H9 (cell line): Measurements from ENCODE around the gene KIF6. TPM values are rescaled to one million over a fixed set of nuclear protein-coding genes. Genes with fewer than 3 reads are reported as not detected.

ENCODE experiments used
- DNase-seq: peaks from one replicate; pipeline ENCODE4 v3.0.0-alpha.2; 2017
- H2AFZ ChIP-seq: one replicate; pipeline ENCODE4 v1.6.1; 2013; ENCODE audit warnings: mild to moderate bottlenecking, low read length, control low read depth, moderate library complexity
- H2AK5ac ChIP-seq: 2 replicates; pipeline ENCODE4 v1.6.1; 2013; ENCODE audit warnings: low read length, control low read depth, mixed read lengths; ENCODE audit not compliant: insufficient read length
- H2BK120ac ChIP-seq: one replicate; pipeline ENCODE4 v1.6.1; 2013; ENCODE audit warnings: low read depth, mild to moderate bottlenecking, low read length, control low read depth, inconsistent platforms; ENCODE audit not compliant: poor library complexity, severe bottlenecking
- H2BK12ac ChIP-seq: 2 replicates; pipeline ENCODE4 v1.6.1; 2013; ENCODE audit warnings: low read length, control low read depth, mixed read lengths, low read depth; ENCODE audit not compliant: insufficient read length
- H2BK15ac ChIP-seq: 2 replicates; pipeline ENCODE4 v1.6.1; 2013; ENCODE audit warnings: low read depth, low read length, control low read depth
- H2BK20ac ChIP-seq: one replicate; pipeline ENCODE4 v1.6.1; 2013; ENCODE audit warnings: low read depth, mild to moderate bottlenecking, low read length, control low read depth, inconsistent platforms; ENCODE audit not compliant: poor library complexity, severe bottlenecking
- H2BK5ac ChIP-seq: 2 replicates; pipeline ENCODE4 v1.6.1; 2013; ENCODE audit warnings: low read length, control low read depth, mixed read lengths; ENCODE audit not compliant: insufficient read length
- H3K14ac ChIP-seq: 2 replicates; pipeline ENCODE4 v1.6.1; 2013; ENCODE audit warnings: low read length, control low read depth; ENCODE audit not compliant: insufficient read depth
- H3K18ac ChIP-seq: 2 replicates; pipeline ENCODE4 v1.6.1; 2013; ENCODE audit warnings: low read depth, mild to moderate bottlenecking, mixed read lengths, low read length, control low read depth; ENCODE audit not compliant: insufficient read length
- H3K23ac ChIP-seq: 2 replicates; pipeline ENCODE4 v1.6.1; 2013; ENCODE audit warnings: low read length, control low read depth, mixed read lengths, low read depth; ENCODE audit not compliant: insufficient read length
- H3K23me2 ChIP-seq: 2 replicates; pipeline ENCODE4 v1.6.1; 2013; ENCODE audit warnings: low read depth, mild to moderate bottlenecking, mixed read lengths, low read length, control low read depth; ENCODE audit not compliant: insufficient read length, poor library complexity, severe bottlenecking
- H3K27ac ChIP-seq: 2 replicates; pipeline ENCODE4 v1.5.1; 2013; ENCODE audit warnings: low read length, control low read depth, mixed read lengths, low read depth; ENCODE audit not compliant: insufficient read length
- H3K27me3 ChIP-seq: 2 replicates; pipeline ENCODE4 v1.6.1; 2013; ENCODE audit warnings: low read length, control low read depth, inconsistent platforms; ENCODE audit not compliant: insufficient read depth
- H3K4ac ChIP-seq: 2 replicates; pipeline ENCODE4 v1.6.1; 2013; ENCODE audit warnings: low read depth, mild to moderate bottlenecking, control low read depth, inconsistent platforms, low read length, moderate library complexity
- H3K4me1 ChIP-seq: 2 replicates; pipeline ENCODE4 v1.6.1; 2013; ENCODE audit warnings: low read length, control low read depth, inconsistent platforms; ENCODE audit not compliant: insufficient read depth
- H3K4me2 ChIP-seq: 2 replicates; pipeline ENCODE4 v1.6.1; 2013; ENCODE audit warnings: low read length, control low read depth, mixed read lengths; ENCODE audit not compliant: insufficient read length, insufficient read depth
- H3K56ac ChIP-seq: 2 replicates; pipeline ENCODE4 v1.6.1; 2013; ENCODE audit warnings: low read depth, mild to moderate bottlenecking, mixed read lengths, low read length, control low read depth; ENCODE audit not compliant: insufficient read length
- H3K79me1 ChIP-seq: 2 replicates; pipeline ENCODE4 v1.6.1; 2013; ENCODE audit warnings: low read depth, mild to moderate bottlenecking, moderate library complexity, low read length, control low read depth, inconsistent platforms; ENCODE audit not compliant: insufficient read depth, poor library complexity, severe bottlenecking
- H3K79me2 ChIP-seq: 2 replicates; pipeline ENCODE4 v1.6.1; 2013; ENCODE audit warnings: low read length, control low read depth, inconsistent platforms; ENCODE audit not compliant: insufficient read depth
- H3K9ac ChIP-seq: 2 replicates; pipeline ENCODE4 v1.6.1; 2013; ENCODE audit warnings: low read length, control low read depth, mixed read lengths; ENCODE audit not compliant: insufficient read length; ENCODE audit errors: extremely low read depth
- H3K9me3 ChIP-seq: one replicate; pipeline ENCODE4 v1.6.1; 2013; ENCODE audit warnings: low read depth, low read length, inconsistent platforms; ENCODE audit not compliant: control insufficient read depth
- H3T11ph ChIP-seq: one replicate; pipeline ENCODE4 v1.6.1; 2013; ENCODE audit warnings: mild to moderate bottlenecking, low read length, control low read depth, inconsistent platforms
- H4K20me1 ChIP-seq: one replicate; pipeline ENCODE4 v1.6.1; 2013; ENCODE audit not compliant: control insufficient read depth, insufficient read length, insufficient read depth
- H4K5ac ChIP-seq: 2 replicates; pipeline ENCODE4 v1.6.1; 2013; ENCODE audit warnings: low read depth, mild to moderate bottlenecking, mixed read lengths, low read length, control low read depth; ENCODE audit not compliant: insufficient read length
- H4K8ac ChIP-seq: replicated peaks from 2 replicates; pipeline ENCODE4 v1.6.1; 2013; ENCODE audit warnings: low read length, control low read depth, mixed read lengths, low read depth; ENCODE audit not compliant: insufficient read length
- H4K91ac ChIP-seq: 2 replicates; pipeline ENCODE4 v1.6.1; 2013; ENCODE audit warnings: low read depth, mild to moderate bottlenecking, moderate library complexity, mixed read lengths, low read length, control low read depth; ENCODE audit not compliant: insufficient read length
- H3K27ac Mint-ChIP-seq, 3 experiments: 2 replicates in 2 of 3; 3 replicates in 1 of 3; pipeline ENCODE4 v1.8.0; 2020 to 2021; ENCODE audit warnings: mixed read lengths in 3 of 3, mild to moderate bottlenecking in 1 of 3, moderate library complexity in 1 of 3
- H3K27me3 Mint-ChIP-seq: 2 replicates; pipeline ENCODE4 v1.8.0; 2021; ENCODE audit warnings: low read depth, mild to moderate bottlenecking, moderate library complexity, mixed read lengths
- H3K36me3 Mint-ChIP-seq, 3 experiments: 2 replicates in 2 of 3; 3 replicates in 1 of 3; pipeline ENCODE4 v1.8.0; 2020 to 2021; ENCODE audit warnings: low read depth in 3 of 3, mixed read lengths in 3 of 3; ENCODE audit not compliant: insufficient read depth in 1 of 3
- H3K4me1 Mint-ChIP-seq, 2 experiments: 2 replicates each; pipeline ENCODE4 v1.8.0; 2020; ENCODE audit warnings: mixed read lengths in 2 of 2
- H3K4me3 Mint-ChIP-seq, 2 experiments: 2 replicates in 1 of 2; 3 replicates in 1 of 2; pipeline ENCODE4 v1.8.0; 2020 to 2021; ENCODE audit warnings: mild to moderate bottlenecking in 2 of 2, mixed read lengths in 2 of 2, moderate library complexity in 1 of 2
- H3K9me3 Mint-ChIP-seq, 2 experiments: 2 replicates in 1 of 2; 3 replicates in 1 of 2; pipeline ENCODE4 v1.8.0; 2020; ENCODE audit warnings: mild to moderate bottlenecking in 2 of 2, mixed read lengths in 2 of 2, moderate library complexity in 1 of 2
- WGBS: extraction: QIAGEN DNeasy Blood & Tissue Kit; methylation state at CpG from one replicate; pipeline ENCODE4 v1.1.7; 2013; ENCODE audit warnings: missing lambda C conversion rate, low lambda C conversion rate, mixed read lengths; ENCODE audit not compliant: insufficient read length; ENCODE audit errors: extremely low coverage; 5-methylcytosine and 5-hydroxymethylcytosine counted together
- total RNA-seq: library from RNA; stranded (reverse); gene quantifications from 2 replicates; pipeline ENCODE4 v1.2.1, GENCODE V29; 2021
- TF ChIP-seq, protein P1 (sequence below): fragments of 200-600 bp; sonication (generic); conservative IDR thresholded peaks from 3 replicates; pipeline ENCODE4 v1.8.0; 2021; ENCODE audit warnings: antibody characterized with exemption, mild to moderate bottlenecking

KIF6 gene
- total RNA-seq, 1 experiment from 2014 or later: 0.63 TPM

DNA sequence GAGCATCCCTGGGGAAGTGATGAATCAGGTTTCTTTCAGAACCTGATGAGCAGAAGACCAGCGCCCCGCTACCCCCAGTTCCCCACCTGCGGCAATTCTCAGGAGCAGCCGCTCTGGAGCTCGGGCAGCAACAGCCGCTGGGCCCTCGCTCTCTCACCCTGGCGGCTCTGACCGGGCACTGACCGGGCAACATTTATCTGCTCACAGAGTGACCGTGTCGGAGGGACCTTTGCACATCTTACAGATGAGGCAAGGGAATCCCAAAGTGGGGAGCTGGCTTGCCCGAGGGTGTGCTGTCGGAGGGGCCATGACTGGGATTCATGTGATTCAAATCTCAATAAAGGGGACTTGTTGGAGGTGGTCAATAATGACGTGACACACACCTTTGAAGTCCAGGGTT is 376.5 kb downstream of the KIF6 start:
- Histone ChIP-seq H3K4ac (no peak overlapping the region), H3K4me1 (no peaks in the 10 kb centered on the region), H3K9ac (no peak overlapping the region), H3K56ac (no peak overlapping the region), H3K4me2 (no peak overlapping the region), H2BK5ac (no peak overlapping the region), H3K79me2 (no peaks in the 10 kb centered on the region), H4K91ac (no peak overlapping the region), H2BK20ac (no peak overlapping the region), H3K27ac (no peak overlapping the region), H2BK15ac (no peak overlapping the region), H3K18ac (no peak overlapping the region), H3K23me2 (no peaks in the 10 kb centered on the region), H4K5ac (no peak overlapping the region), H3K9me3 (no peaks in the 10 kb centered on the region), H3K79me1 (no peaks in the 10 kb centered on the region), H3K14ac (no peak overlapping the region), H2AFZ (no peak overlapping the region), H3K23ac (no peak overlapping the region), H3K27me3 (no peaks in the 10 kb centered on the region), H2BK12ac (no peak overlapping the region), H4K8ac (no peak overlapping the region), H2BK120ac (no peak overlapping the region), H3T11ph (no peak overlapping the region), H4K20me1 (no peaks in the 10 kb centered on the region), H2AK5ac (no peak overlapping the region)
- Mint-ChIP-seq H3K4me3 (no peak overlapping the region), H3K27me3 (peaks cover 1% of the 10 kb centered on the region; the same call in 1 of the 2 replicates), H3K27ac (no peak overlapping the region; a peak in 1 of 7 replicates), H3K4me1 (peaks cover 15 to 20% of the 10 kb centered on the region in 2 experiments), H3K36me3 (peaks cover 0 to 5% (median 0%) of the 10 kb centered on the region in 3 experiments; a peak in 1 of 7 replicates), H3K9me3 (peaks cover 0 to 4% of the 10 kb centered on the region in 2 experiments; a peak in 3 of 5 replicates)
- no peak for DNase-seq
- WGBS: no CpG with 5 or more reads among the region's 15 CpGs
- TF ChIP-seq, protein P1, sequence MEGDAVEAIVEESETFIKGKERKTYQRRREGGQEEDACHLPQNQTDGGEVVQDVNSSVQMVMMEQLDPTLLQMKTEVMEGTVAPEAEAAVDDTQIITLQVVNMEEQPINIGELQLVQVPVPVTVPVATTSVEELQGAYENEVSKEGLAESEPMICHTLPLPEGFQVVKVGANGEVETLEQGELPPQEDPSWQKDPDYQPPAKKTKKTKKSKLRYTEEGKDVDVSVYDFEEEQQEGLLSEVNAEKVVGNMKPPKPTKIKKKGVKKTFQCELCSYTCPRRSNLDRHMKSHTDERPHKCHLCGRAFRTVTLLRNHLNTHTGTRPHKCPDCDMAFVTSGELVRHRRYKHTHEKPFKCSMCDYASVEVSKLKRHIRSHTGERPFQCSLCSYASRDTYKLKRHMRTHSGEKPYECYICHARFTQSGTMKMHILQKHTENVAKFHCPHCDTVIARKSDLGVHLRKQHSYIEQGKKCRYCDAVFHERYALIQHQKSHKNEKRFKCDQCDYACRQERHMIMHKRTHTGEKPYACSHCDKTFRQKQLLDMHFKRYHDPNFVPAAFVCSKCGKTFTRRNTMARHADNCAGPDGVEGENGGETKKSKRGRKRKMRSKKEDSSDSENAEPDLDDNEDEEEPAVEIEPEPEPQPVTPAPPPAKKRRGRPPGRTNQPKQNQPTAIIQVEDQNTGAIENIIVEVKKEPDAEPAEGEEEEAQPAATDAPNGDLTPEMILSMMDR: no peak
